H7 (cell line): ENCODE data around the gene ASIC2. TPM values are rescaled to one million over a fixed set of nuclear protein-coding genes. Genes with fewer than 3 reads are reported as not detected.

ENCODE experiments used
- DNase-seq: peaks from one replicate; pipeline ENCODE4 v3.0.0; 2012
- H3K27me3 ChIP-seq: 2 replicates; pipeline ENCODE4 v1.6.0; 2011; ENCODE audit warnings: mild to moderate bottlenecking, low read length; ENCODE audit not compliant: control insufficient read depth, insufficient read depth
- H3K36me3 ChIP-seq: replicated peaks from 2 replicates; pipeline ENCODE4 v1.5.1; 2011; ENCODE audit warnings: low read length; ENCODE audit not compliant: control insufficient read depth, insufficient read depth
- H3K4me3 ChIP-seq: 2 replicates; pipeline ENCODE4 v1.5.1; 2011; ENCODE audit warnings: low read depth, mild to moderate bottlenecking, control low read depth, low read length, moderate library complexity; ENCODE audit not compliant: insufficient read depth
- total RNA-seq: library from RNA; depleted of rRNA; stranded (reverse); fragments of >200 nt; shearing (Covaris generic); gene quantifications from 2 replicates; pipeline ENCODE4 v1.2.3, GENCODE V29; 2014

ASIC2 gene
- total RNA-seq, 1 experiment from 2014 or later = 5.5 TPM

- H3K4me3 ChIP-seq = no peak overlapping the region
- H3K36me3 ChIP-seq = no peaks in the 10 kb centered on the region
- H3K27me3 ChIP-seq = peaks cover 48% of the 10 kb centered on the region
- no peak for DNase-seq
Observed at GRCh38 chr17:33196883-33197282, 96.2 kb downstream of the ASIC2 start.

GRCh38 chr17:33192951-33193911 lies 99.9 kb downstream of the ASIC2 start:
- Histone ChIP-seq H3K36me3 (no peaks in the 10 kb centered on the region), H3K4me3 (no peak overlapping the region), H3K27me3 (peaks cover 64% of the 10 kb centered on the region)
- peak; percentile 15 for DNase-seq

- no peak overlapping the region for H3K4me3 ChIP-seq
- no peaks in the 10 kb centered on the region for H3K36me3 ChIP-seq
- no peak for DNase-seq
- H3K27me3 ChIP-seq = peaks cover 7% of the 10 kb centered on the region
Observed at GRCh38 chr17:33183487-33184026, 109.5 kb downstream of the ASIC2 start.

- Histone ChIP-seq H3K27me3 (peaks cover 4% of the 10 kb centered on the region), H3K36me3 (no peaks in the 10 kb centered on the region), H3K4me3 (no peak overlapping the region)
- DNase-seq = no peak
Observed at GRCh38 chr17:33179151-33179550, 113.9 kb downstream of the ASIC2 start.

GRCh38 chr17:33178681-33179080 lies 114.4 kb downstream of the ASIC2 start:
- DNase-seq = no peak
- H3K36me3 ChIP-seq = no peaks in the 10 kb centered on the region
- no peaks in the 10 kb centered on the region; the same call in none of the 2 replicates for H3K27me3 ChIP-seq
- H3K4me3 ChIP-seq = no peak overlapping the region

GRCh38 chr17:33175562-33175961 lies 117.5 kb downstream of the ASIC2 start:
- no peak overlapping the region for H3K4me3 ChIP-seq
- no peaks in the 10 kb centered on the region for H3K36me3 ChIP-seq
- no peak for DNase-seq
- no peaks in the 10 kb centered on the region for H3K27me3 ChIP-seq

GRCh38 chr17:33171931-33172330 lies 121.2 kb downstream of the ASIC2 start:
- no peak for DNase-seq
- Histone ChIP-seq H3K4me3 (no peak overlapping the region), H3K36me3 (no peaks in the 10 kb centered on the region), H3K27me3 (no peaks in the 10 kb centered on the region)

GRCh38 chr17:33169580-33170285 lies 123.4 kb downstream of the ASIC2 start:
- DNase-seq = no peak
- H3K4me3 ChIP-seq = no peak overlapping the region
- H3K36me3 ChIP-seq = no peaks in the 10 kb centered on the region
- H3K27me3 ChIP-seq = no peaks in the 10 kb centered on the region; the same call in 1 of the 2 replicates

- DNase-seq = no peak
- Histone ChIP-seq H3K27me3 (no peaks in the 10 kb centered on the region; the same call in 1 of the 2 replicates), H3K4me3 (no peak overlapping the region), H3K36me3 (no peaks in the 10 kb centered on the region)
Observed at GRCh38 chr17:33167736-33168135, 125.4 kb downstream of the ASIC2 start.

GRCh38 chr17:33166472-33166871 lies 126.6 kb downstream of the ASIC2 start:
- no peak overlapping the region for H3K4me3 ChIP-seq
- DNase-seq = no peak
- H3K27me3 ChIP-seq = no peaks in the 10 kb centered on the region; the same call in 1 of the 2 replicates
- H3K36me3 ChIP-seq = no peaks in the 10 kb centered on the region

- H3K27me3 ChIP-seq = no peaks in the 10 kb centered on the region; the same call in 1 of the 2 replicates
- H3K36me3 ChIP-seq = no peaks in the 10 kb centered on the region
- no peak for DNase-seq
- H3K4me3 ChIP-seq = no peak overlapping the region
Observed at GRCh38 chr17:33164169-33164881, 128.8 kb downstream of the ASIC2 start.

GRCh38 chr17:33163533-33164168 lies 129.4 kb downstream of the ASIC2 start:
- Histone ChIP-seq H3K27me3 (no peaks in the 10 kb centered on the region; the same call in 1 of the 2 replicates), H3K36me3 (no peaks in the 10 kb centered on the region), H3K4me3 (no peak overlapping the region)
- DNase-seq = no peak

- no peak for DNase-seq
- no peak overlapping the region for H3K4me3 ChIP-seq
- no peaks in the 10 kb centered on the region for H3K36me3 ChIP-seq
- no peaks in the 10 kb centered on the region for H3K27me3 ChIP-seq
Observed at GRCh38 chr17:33154869-33155455, 138.1 kb downstream of the ASIC2 start.
